HepG2 (cell line): Measurements from ENCODE around the gene CD300LF. TPM values are rescaled to one million over a fixed set of nuclear protein-coding genes. Genes with fewer than 3 reads are reported as not detected.
A peak's percentile ranks its signal among the peaks of the same experiment; 100 is the strongest.

Experiments used
- ATAC-seq: fragments of 200-7000 bp; cut with Tn5 transposase; 3 replicates; pipeline ENCODE4 v1.9.1; 2020; ENCODE audit warnings: mild to moderate bottlenecking, moderate library complexity
- BruUV-seq: library from RNA; stranded (reverse); fragments of 400-500 nt; replicated peaks from 2 replicates; lab custom pipeline; 2021; lab: Mats Ljungman, UMichigan
- CTCF ChIA-PET: fragments of 300-600 bp; formaldehyde crosslinking; extraction: SDS; loops from one replicate; lab custom pipeline; 2021; ENCODE audit warnings: low total read pairs, inconsistent platforms, low intra/inter-chr PET ratio; lab: Yijun Ruan, JAX
- POLR2A ChIA-PET: fragments of 350-600 bp; sonication (Branson Sonifier 250); formaldehyde crosslinking; loops from one replicate; lab custom pipeline; 2020; ENCODE audit warnings: antibody characterized with exemption, inconsistent platforms; lab: Yijun Ruan, JAX
- DNase-seq: peaks from one replicate; pipeline ENCODE4 v3.0.0-alpha.2; 2015; ENCODE audit warnings: low spot score
- FAIRE-seq: peaks from 3 replicates; lab custom pipeline; 2011; peaks lifted over from hg19 to GRCh38; lab: Jason Lieb, UNC
- H2AFZ ChIP-seq: one replicate; pipeline ENCODE4 v1.6.1; 2011; ENCODE audit warnings: low read length, inconsistent platforms
- H3K27ac ChIP-seq: fragments of 300-600 bp; 3 replicates; pipeline ENCODE4 v1.8.0; 2011; ENCODE audit warnings: mixed run types, mild to moderate bottlenecking, mixed read lengths, low read length, inconsistent platforms; ENCODE audit not compliant: insufficient read depth; ENCODE audit errors: extremely low read length
- H3K27me3 ChIP-seq, 2 experiments: fragments of 200-600 bp in 1 of 2; 2 replicates in 1 of 2; 3 replicates in 1 of 2; pipeline versions ENCODE4 v1.6.0 to v1.8.0; 2011; ENCODE audit warnings: low read length in 2 of 2, mild to moderate bottlenecking in 2 of 2, moderate library complexity in 2 of 2, inconsistent platforms in 1 of 2; ENCODE audit not compliant: insufficient read depth in 2 of 2, control insufficient read depth in 1 of 2
- H3K36me3 ChIP-seq, 2 experiments: fragments of 200-600 bp in 1 of 2; replicated peaks in 1 of 2; 2 replicates in 1 of 2; 3 replicates in 1 of 2; pipeline versions ENCODE4 v1.5.1 to v1.8.0; 2011; ENCODE audit warnings: low read length in 2 of 2, inconsistent platforms in 1 of 2; ENCODE audit not compliant: insufficient read depth in 2 of 2, control insufficient read depth in 1 of 2
- H3K4me1 ChIP-seq: 2 replicates; pipeline ENCODE4 v1.5.1; 2012; ENCODE audit warnings: low read length, inconsistent platforms; ENCODE audit not compliant: insufficient read depth
- H3K4me2 ChIP-seq: 2 replicates; pipeline ENCODE4 v1.6.0; 2011; ENCODE audit warnings: low read depth, low read length, inconsistent platforms
- H3K4me3 ChIP-seq, 3 experiments: fragments of 200-600 bp in 1 of 3; sonication (generic), shearing (Covaris generic) in 1 of 3; replicated peaks in 1 of 3; 2 replicates each; pipeline ENCODE4 v1.5.1; 2011 to 2016; ENCODE audit warnings: low read length in 3 of 3, inconsistent platforms in 2 of 3, low read depth in 2 of 3, mild to moderate bottlenecking in 2 of 3, control low read depth in 1 of 3, mixed read lengths in 1 of 3; ENCODE audit not compliant: insufficient read depth in 1 of 3
- H3K79me2 ChIP-seq: one replicate; pipeline ENCODE4 v1.6.1; 2011; ENCODE audit warnings: low read length, inconsistent platforms; ENCODE audit not compliant: insufficient read depth
- H3K9ac ChIP-seq: 2 replicates; pipeline ENCODE4 v1.6.0; 2011; ENCODE audit warnings: mild to moderate bottlenecking, low read depth, low read length, inconsistent platforms; ENCODE audit not compliant: insufficient read depth
- H3K9me3 ChIP-seq: 2 replicates; pipeline ENCODE4 v1.5.1; 2012; ENCODE audit warnings: mild to moderate bottlenecking, low read length
- H4K20me1 ChIP-seq: 2 replicates; pipeline ENCODE4 v1.6.0; 2011; ENCODE audit warnings: inconsistent platforms, mild to moderate bottlenecking, low read length, moderate library complexity; ENCODE audit not compliant: insufficient read depth
- ADNP ChIP-seq: sonication (generic); formaldehyde crosslinking; IDR thresholded peaks from 2 replicates; pipeline ENCODE4 v1.4.0; 2020; ENCODE audit warnings: missing genetic modification reagents
- AGO1 ChIP-seq: fragments of 200-400 bp; formaldehyde crosslinking; IDR thresholded peaks from 2 replicates; pipeline ENCODE4 v1.6.1; 2017; ENCODE audit warnings: mild to moderate bottlenecking, low read depth, low read length, moderate library complexity; ENCODE audit not compliant: poor library complexity, severe bottlenecking
- CEBPB ChIP-seq: IDR thresholded peaks from 2 replicates; pipeline ENCODE4 v1.6.1; 2011; ENCODE audit warnings: low read depth, low read length, improper control_type of control experiment, borderline replicate concordance
- CEBPG ChIP-seq: IDR thresholded peaks from 2 replicates; pipeline ENCODE4 v1.6.1; 2016
- GPN1 ChIP-seq: sonication (generic); formaldehyde crosslinking; IDR thresholded peaks from 2 replicates; pipeline ENCODE4 v1.5.1; 2020; ENCODE audit warnings: missing genetic modification reagents, borderline replicate concordance
- HNRNPUL1 ChIP-seq: fragments of 200-400 bp; formaldehyde crosslinking; IDR thresholded peaks from 2 replicates; pipeline ENCODE4 v1.6.1; 2017; ENCODE audit warnings: low read depth, mild to moderate bottlenecking, low read length, moderate library complexity
- JARID2 ChIP-seq: sonication (generic); formaldehyde crosslinking; IDR thresholded peaks from 2 replicates; pipeline ENCODE4 v1.8.1; 2023; ENCODE audit warnings: missing genetic modification reagents, inconsistent platforms; ENCODE audit not compliant: insufficient replicate concordance
- MAF1 ChIP-seq: sonication (generic); formaldehyde crosslinking; IDR thresholded peaks from 2 replicates; pipeline ENCODE4 v1.5.0; 2020; ENCODE audit warnings: missing genetic modification reagents, borderline replicate concordance
- NCOA1 ChIP-seq: sonication (generic); formaldehyde crosslinking; IDR thresholded peaks from 2 replicates; pipeline ENCODE4 v1.9.0; 2021; ENCODE audit warnings: missing genetic modification reagents
- SP4 ChIP-seq: sonication (generic); formaldehyde crosslinking; IDR thresholded peaks from 2 replicates; pipeline ENCODE4 v1.8.1; 2023; ENCODE audit warnings: mild to moderate bottlenecking, missing genetic modification reagents
- SRF ChIP-seq: IDR thresholded peaks from 2 replicates; pipeline ENCODE4 v1.6.1; 2011; ENCODE audit warnings: mild to moderate bottlenecking, low read depth, low read length, moderate library complexity
- ZNF660 ChIP-seq: sonication (generic); formaldehyde crosslinking; IDR thresholded peaks from 2 replicates; pipeline ENCODE4 v1.5.1; 2020; ENCODE audit warnings: mild to moderate bottlenecking, low read depth, missing genetic modification reagents, borderline replicate concordance
- ZNF737 ChIP-seq: sonication (generic); formaldehyde crosslinking; IDR thresholded peaks from 2 replicates; pipeline ENCODE4 v1.5.0; 2020; ENCODE audit warnings: missing genetic modification reagents, mild to moderate bottlenecking, borderline replicate concordance
- WGBS: methylation state at CpG from one replicate; pipeline ENCODE4 v1.1.6; 2017; ENCODE audit warnings: low lambda C conversion rate; 5-methylcytosine and 5-hydroxymethylcytosine counted together
- in situ Hi-C: cut with HindIII; loops from 2 replicates; pipeline ENCODE4 v1.10.0; 2017; ENCODE audit warnings: low pct_unique_long_range_greater_than_20kb; ENCODE audit not compliant: extremely low pct_ligation_motif_present
- intact Hi-C: fragments of 100-400 bp; cut with micrococcal nuclease; formaldehyde crosslinking; loops from one replicate; pipeline ENCODE4 v1.10.0; 2022; ENCODE audit not compliant: unreplicated experiment
- polyA plus RNA-seq, 8 experiments: library from polyadenylated mRNA; depleted of rRNA in 3 of 8; stranded (reverse) in 7 of 8; unstranded in 1 of 8; fragments of >200 nt; fragmentation: Illumina TruSeq in 4 of 8; extraction: Trizol in 4 of 8; gene quantifications; 2 replicates each; pipeline versions ENCODE4 v1.2.1 to v1.2.3, GENCODE V29; 2011 to 2016; ENCODE audit warnings: low read depth in 4 of 8, missing spikeins in 1 of 8, mixed read lengths in 1 of 8; ENCODE audit not compliant: insufficient read depth in 1 of 8
- total RNA-seq, 5 experiments: library from RNA; depleted of rRNA; stranded (reverse); fragments of >200 nt; fragmentation: Illumina TruSeq; extraction: Trizol; gene quantifications; 2 replicates each; pipeline ENCODE4 v1.2.3, GENCODE V29; 2016; ENCODE audit warnings: low read depth in 1 of 5
- TF ChIP-seq, protein P1 (sequence below): sonication (generic); formaldehyde crosslinking; IDR thresholded peaks from 2 replicates; pipeline ENCODE4 v1.8.0; 2022; ENCODE audit warnings: low read depth, missing genetic modification reagents
- TF ChIP-seq, protein P2 (sequence below): sonication (generic); formaldehyde crosslinking; IDR thresholded peaks from 2 replicates; pipeline ENCODE4 v1.8.1; 2023; ENCODE audit warnings: missing genetic modification reagents, mild to moderate bottlenecking, borderline replicate concordance
- TF ChIP-seq, protein P3 (sequence below): sonication (generic); formaldehyde crosslinking; IDR thresholded peaks from 2 replicates; pipeline ENCODE4 v1.5.0; 2020; ENCODE audit warnings: mild to moderate bottlenecking, low read depth, missing genetic modification reagents, borderline replicate concordance

The CD300LF gene
- total and polyA plus RNA-seq, 2 of the 13 experiments (the other 11 are each of a cell fraction or from before 2014, with no cell fraction given) = not detected

DNA sequence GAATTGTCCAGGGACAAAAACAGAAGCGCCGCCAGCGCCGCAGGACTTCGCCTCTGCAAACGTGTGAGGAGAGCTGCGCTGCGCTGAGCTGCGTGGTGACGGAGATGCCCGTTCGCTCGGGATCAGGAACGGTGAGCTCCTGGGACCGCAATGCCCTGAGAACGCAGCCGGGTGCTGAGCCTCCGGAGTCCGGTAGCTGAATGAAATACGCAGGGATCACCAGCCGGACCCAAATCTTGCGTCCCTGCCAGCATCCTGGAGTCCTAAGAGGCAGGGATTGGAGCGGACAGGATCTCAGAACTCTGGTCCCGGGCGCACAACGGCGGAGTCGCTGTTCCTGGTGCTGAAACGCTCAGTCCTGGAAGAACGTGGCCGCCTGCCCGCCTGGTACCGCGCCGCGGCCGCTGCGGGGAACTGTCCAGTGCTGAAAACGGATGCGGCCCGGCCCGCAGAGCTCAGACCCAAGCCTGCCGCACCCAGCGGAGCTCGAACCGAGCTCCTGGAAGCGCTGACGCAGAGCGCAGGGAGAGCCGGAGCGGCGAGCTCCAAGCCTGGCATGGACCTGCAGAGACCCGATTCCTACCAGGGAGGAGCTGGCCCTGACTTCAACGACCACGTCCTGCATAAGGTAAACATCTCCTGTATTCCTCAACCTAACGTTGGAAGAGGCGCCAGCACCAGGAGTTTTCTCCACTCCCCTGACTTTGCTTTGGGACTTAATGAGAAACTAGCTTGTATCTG is 41.5 kb downstream of the CD300LF start (continued):
- peak; percentile 54 for TF ChIP-seq AGO1
- TF ChIP-seq, protein P1, sequence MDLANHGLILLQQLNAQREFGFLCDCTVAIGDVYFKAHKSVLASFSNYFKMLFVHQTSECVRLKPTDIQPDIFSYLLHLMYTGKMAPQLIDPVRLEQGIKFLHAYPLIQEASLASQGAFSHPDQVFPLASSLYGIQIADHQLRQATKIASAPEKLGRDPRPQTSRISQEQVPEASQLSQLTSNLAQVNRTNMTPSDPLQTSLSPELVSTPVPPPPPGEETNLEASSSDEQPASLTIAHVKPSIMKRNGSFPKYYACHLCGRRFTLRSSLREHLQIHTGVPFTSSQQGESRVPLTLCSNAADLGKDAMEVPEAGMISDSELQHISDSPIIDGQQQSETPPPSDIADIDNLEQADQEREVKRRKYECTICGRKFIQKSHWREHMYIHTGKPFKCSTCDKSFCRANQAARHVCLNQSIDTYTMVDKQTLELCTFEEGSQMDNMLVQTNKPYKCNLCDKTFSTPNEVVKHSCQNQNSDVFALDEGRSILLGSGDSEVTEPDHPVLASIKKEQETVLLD (CRISPR knock-in tag) = peak; percentile 98
- peak; percentile 82; the same call in 1 of the 2 replicates for TF ChIP-seq ADNP (CRISPR knock-in tag)
- TF ChIP-seq JARID2 (CRISPR knock-in tag) = peak; percentile 100

DNA sequence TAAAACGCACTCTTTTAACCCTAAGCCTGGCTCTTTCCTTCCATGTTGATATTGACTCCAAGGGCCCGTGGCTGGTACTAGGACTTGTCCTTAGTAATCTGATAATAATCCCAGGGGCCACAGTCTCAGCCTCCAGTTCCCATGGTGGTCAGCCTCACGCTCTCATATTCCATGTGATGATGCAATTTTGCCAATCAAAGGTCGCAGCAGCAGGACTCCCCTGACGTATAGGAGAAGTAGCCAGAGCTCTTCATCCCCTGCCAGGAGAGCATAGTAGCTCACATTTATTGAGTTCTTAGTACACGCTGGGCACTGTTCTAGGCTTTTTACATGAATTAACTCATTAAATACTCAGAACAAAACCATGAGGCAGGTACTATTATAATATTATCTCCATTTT is 42.4 kb downstream of the CD300LF start:
- WGBS = 21% methylated on average over 6 of the region's 6 CpGs
- TF ChIP-seq, protein P2, sequence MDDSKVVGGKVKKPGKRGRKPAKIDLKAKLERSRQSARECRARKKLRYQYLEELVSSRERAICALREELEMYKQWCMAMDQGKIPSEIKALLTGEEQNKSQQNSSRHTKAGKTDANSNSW (CRISPR knock-in tag) = no peak
- TF ChIP-seq SRF = no peak
- TF ChIP-seq CEBPB = peak; percentile 62; the same call in 1 of the 2 replicates
- TF ChIP-seq ZNF660 (CRISPR knock-in tag) = no peak
- no peak for TF ChIP-seq NCOA1 (CRISPR knock-in tag)
- TF ChIP-seq, protein P3, sequence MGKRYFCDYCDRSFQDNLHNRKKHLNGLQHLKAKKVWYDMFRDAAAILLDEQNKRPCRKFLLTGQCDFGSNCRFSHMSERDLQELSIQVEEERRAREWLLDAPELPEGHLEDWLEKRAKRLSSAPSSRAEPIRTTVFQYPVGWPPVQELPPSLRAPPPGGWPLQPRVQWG (CRISPR knock-in tag) = no peak
- no peak for TF ChIP-seq MAF1
- no peak for TF ChIP-seq GPN1 (CRISPR knock-in tag)
- no peak for TF ChIP-seq SP4 (CRISPR knock-in tag)
- 0 out of 2 replicates have a peak, but pooled peaks have one; percentile 4 for TF ChIP-seq CEBPG
- no peak for TF ChIP-seq HNRNPUL1
- TF ChIP-seq ZNF737 (CRISPR knock-in tag) = no peak
- H3K4me2 ChIP-seq = no peak overlapping the region
- H3K27me3 ChIP-seq = peaks cover 0 to 5% of the 10 kb centered on the region in 2 experiments; a peak in 2 of 5 replicates
- intact Hi-C loops = no loop called here
- no peak overlapping the region for H3K9ac ChIP-seq
- in situ Hi-C loops = no loop called here
- H4K20me1 ChIP-seq = peaks cover 4% of the 10 kb centered on the region
- H3K9me3 ChIP-seq = no peaks in the 10 kb centered on the region
- H3K27ac ChIP-seq = no peak overlapping the region
- FAIRE-seq = no peak
- H2AFZ ChIP-seq = no peak overlapping the region
- POLR2A ChIA-PET = interaction anchor here (1.5 kb wide), 1 partner anchor 66 kb away, joined by 6 read pairs; no protein-coding TSS in a partner anchor
- H3K36me3 ChIP-seq = no peaks in the 10 kb centered on the region
- no peak for DNase-seq
- H3K4me1 ChIP-seq = no peaks in the 10 kb centered on the region
- H3K4me3 ChIP-seq = no peak overlapping the region
- no peak for ATAC-seq
- CTCF ChIA-PET = no interaction called here
- no TSS peak for BruUV-seq
- no peaks in the 10 kb centered on the region for H3K79me2 ChIP-seq
